ENCODE data around the gene ITPKC.
"Not testable (repeated sequence)": the region's sequence is repeated elsewhere in the genome, so short reads cannot be mapped to it uniquely, and the experiment has no call there.

Gene ITPKC

DNA sequence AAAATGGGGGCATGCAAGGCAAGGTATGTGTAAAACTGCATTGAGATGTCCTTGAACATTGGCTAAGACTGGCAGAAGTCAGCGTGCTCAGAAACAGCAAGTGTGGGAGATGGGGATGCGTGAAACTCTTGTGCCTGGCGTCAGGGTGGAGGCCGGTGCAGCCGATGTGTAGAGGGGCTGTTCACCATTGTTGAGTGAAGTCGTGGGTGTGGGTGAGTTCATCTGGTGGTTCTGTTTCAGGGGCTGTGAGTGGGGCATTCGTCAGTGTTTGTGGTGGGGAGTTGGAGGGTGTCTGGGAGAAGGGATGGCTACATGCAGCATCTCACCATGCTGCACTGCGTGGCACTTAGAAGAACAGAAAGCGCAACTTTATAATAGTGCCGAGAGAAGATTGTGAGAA lies 47.1 kb downstream of the ITPKC start:
- no peaks in the 10 kb centered on the region for H3F3A ChIP-seq (ENCODE audit: low read depth)
- TF ChIP-seq, protein P1, sequence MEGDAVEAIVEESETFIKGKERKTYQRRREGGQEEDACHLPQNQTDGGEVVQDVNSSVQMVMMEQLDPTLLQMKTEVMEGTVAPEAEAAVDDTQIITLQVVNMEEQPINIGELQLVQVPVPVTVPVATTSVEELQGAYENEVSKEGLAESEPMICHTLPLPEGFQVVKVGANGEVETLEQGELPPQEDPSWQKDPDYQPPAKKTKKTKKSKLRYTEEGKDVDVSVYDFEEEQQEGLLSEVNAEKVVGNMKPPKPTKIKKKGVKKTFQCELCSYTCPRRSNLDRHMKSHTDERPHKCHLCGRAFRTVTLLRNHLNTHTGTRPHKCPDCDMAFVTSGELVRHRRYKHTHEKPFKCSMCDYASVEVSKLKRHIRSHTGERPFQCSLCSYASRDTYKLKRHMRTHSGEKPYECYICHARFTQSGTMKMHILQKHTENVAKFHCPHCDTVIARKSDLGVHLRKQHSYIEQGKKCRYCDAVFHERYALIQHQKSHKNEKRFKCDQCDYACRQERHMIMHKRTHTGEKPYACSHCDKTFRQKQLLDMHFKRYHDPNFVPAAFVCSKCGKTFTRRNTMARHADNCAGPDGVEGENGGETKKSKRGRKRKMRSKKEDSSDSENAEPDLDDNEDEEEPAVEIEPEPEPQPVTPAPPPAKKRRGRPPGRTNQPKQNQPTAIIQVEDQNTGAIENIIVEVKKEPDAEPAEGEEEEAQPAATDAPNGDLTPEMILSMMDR (conservative IDR thresholded peaks at IDR 0.05; ENCODE audit: low read length) = no peak
- no peak for TF ChIP-seq EZH2phosphoT487 (IDR thresholded peaks at IDR 0.05; ENCODE audit: borderline replicate concordance)
- no peak overlapping the region for H3K4me3 ChIP-seq (ENCODE audit: low read length, poor library complexity, severe bottlenecking)
- H3K9me2 ChIP-seq (replicated peaks; ENCODE audit: low read depth, low read length) = no peaks in the 10 kb centered on the region
- peaks cover 37% of the 10 kb centered on the region for H3K79me2 ChIP-seq (ENCODE audit: insufficient read depth, low read length)
- no peaks in the 10 kb centered on the region for H3K4me1 ChIP-seq (ENCODE audit: insufficient read depth, low read length, poor library complexity, severe bottlenecking)
- no peak overlapping the region for H3K9ac ChIP-seq (ENCODE audit: low read depth, low read length, poor library complexity, severe bottlenecking)
- H3K4me2 ChIP-seq (ENCODE audit: low read depth, low read length, poor library complexity, severe bottlenecking) = no peak overlapping the region
- H2AFZ ChIP-seq (ENCODE audit: low read length) = no peak overlapping the region
- H4K20me1 ChIP-seq (ENCODE audit: insufficient read depth, low read length, poor library complexity, severe bottlenecking) = peaks cover 16% of the 10 kb centered on the region
- no peaks in the 10 kb centered on the region for H3K27me3 ChIP-seq (ENCODE audit: insufficient read depth, low read length, poor library complexity, severe bottlenecking)
- H3K9me3 ChIP-seq (ENCODE audit: insufficient read depth, low read depth, low read length) = no peaks in the 10 kb centered on the region
- peaks cover 75% of the 10 kb centered on the region; the same call in 1 of the 2 replicates for H3K36me3 ChIP-seq (ENCODE audit: insufficient read depth, low read length)

DNA sequence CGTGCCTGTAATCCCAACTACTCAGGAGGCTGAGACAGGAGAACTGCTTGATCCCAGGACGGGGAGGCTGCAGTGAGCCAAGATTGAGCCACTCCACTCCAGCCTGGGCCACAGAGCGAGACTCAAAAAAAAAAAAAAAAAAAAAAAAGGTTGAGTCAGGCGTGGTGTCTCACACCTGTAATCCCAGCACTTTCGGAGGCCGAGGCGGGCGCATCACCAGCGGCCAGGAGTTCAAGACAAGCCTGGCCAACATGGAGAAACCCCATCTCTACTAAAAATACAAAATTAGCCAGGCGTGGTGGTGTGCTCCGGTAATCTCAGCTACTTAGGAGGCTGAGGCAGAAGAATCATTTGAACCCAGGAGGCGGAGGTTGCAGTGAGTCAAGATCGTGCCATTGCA lies 49.5 kb downstream of the ITPKC start:
- H3F3A ChIP-seq (ENCODE audit: low read depth); H3K9me3 ChIP-seq (ENCODE audit: insufficient read depth, low read depth, low read length): not testable (repeated sequence)

DNA sequence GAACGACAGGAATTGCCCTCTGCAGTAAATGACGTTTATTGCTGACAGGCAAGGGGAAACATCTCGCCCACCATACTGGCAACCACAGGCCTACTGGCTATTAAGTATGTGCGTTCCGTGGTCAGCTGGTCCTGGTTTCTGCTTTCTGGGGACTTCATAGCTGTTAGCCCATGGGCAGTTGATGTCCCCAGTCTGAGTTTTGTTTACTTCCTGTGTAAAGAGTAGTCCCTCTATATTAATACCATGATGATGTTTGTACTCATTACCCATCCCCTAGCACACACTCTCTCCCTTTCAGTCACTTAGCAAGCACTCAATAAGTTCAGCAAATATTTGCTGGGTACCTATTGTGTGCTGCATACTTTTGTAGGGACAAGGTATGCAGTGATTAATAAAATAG lies 52.0 kb downstream of the ITPKC start:
- Histone ChIP-seq H3F3A (ENCODE audit: low read depth) (0 out of 2 replicates have a peak, but pooled peaks cover 4% of the 10 kb centered on the region), H3K4me2 (ENCODE audit: low read depth, low read length, poor library complexity, severe bottlenecking) (no peak overlapping the region), H3K79me2 (ENCODE audit: insufficient read depth, low read length) (no peaks in the 10 kb centered on the region), H3K36me3 (ENCODE audit: insufficient read depth, low read length) (peaks cover 27% of the 10 kb centered on the region; the same call in 1 of the 2 replicates), H3K9me3 (ENCODE audit: insufficient read depth, low read depth, low read length) (no peaks in the 10 kb centered on the region), H3K9ac (ENCODE audit: low read depth, low read length, poor library complexity, severe bottlenecking) (no peak overlapping the region), H3K9me2 (replicated peaks; ENCODE audit: low read depth, low read length) (no peaks in the 10 kb centered on the region), H4K20me1 (ENCODE audit: insufficient read depth, low read length, poor library complexity, severe bottlenecking) (no peaks in the 10 kb centered on the region), H3K4me1 (ENCODE audit: insufficient read depth, low read length, poor library complexity, severe bottlenecking) (peaks cover 4% of the 10 kb centered on the region), H3K27me3 (ENCODE audit: insufficient read depth, low read length, poor library complexity, severe bottlenecking) (no peaks in the 10 kb centered on the region), H2AFZ (ENCODE audit: low read length) (no peak overlapping the region), H3K4me3 (ENCODE audit: low read length, poor library complexity, severe bottlenecking) (no peak overlapping the region)
- TF ChIP-seq, protein P1 (conservative IDR thresholded peaks at IDR 0.05; ENCODE audit: low read length) = no peak
- TF ChIP-seq EZH2phosphoT487 (IDR thresholded peaks at IDR 0.05; ENCODE audit: borderline replicate concordance) = no peak

More for the DNA sequence above, 49.5 kb downstream of the ITPKC start:
- not testable (repeated sequence) for H4K20me1 ChIP-seq (ENCODE audit: insufficient read depth, low read length, poor library complexity, severe bottlenecking); H2AFZ ChIP-seq (ENCODE audit: low read length); H3K9me2 ChIP-seq (replicated peaks; ENCODE audit: low read depth, low read length); H3K4me2 ChIP-seq (ENCODE audit: low read depth, low read length, poor library complexity, severe bottlenecking); H3K9ac ChIP-seq (ENCODE audit: low read depth, low read length, poor library complexity, severe bottlenecking); H3K4me1 ChIP-seq (ENCODE audit: insufficient read depth, low read length, poor library complexity, severe bottlenecking); H3K27me3 ChIP-seq (ENCODE audit: insufficient read depth, low read length, poor library complexity, severe bottlenecking); H3K4me3 ChIP-seq (ENCODE audit: low read length, poor library complexity, severe bottlenecking)
- Histone ChIP-seq H3K36me3 (ENCODE audit: insufficient read depth, low read length) (peaks cover 52% of the 10 kb centered on the region; the same call in 1 of the 2 replicates), H3K79me2 (ENCODE audit: insufficient read depth, low read length) (peaks cover 18% of the 10 kb centered on the region)

DNA sequence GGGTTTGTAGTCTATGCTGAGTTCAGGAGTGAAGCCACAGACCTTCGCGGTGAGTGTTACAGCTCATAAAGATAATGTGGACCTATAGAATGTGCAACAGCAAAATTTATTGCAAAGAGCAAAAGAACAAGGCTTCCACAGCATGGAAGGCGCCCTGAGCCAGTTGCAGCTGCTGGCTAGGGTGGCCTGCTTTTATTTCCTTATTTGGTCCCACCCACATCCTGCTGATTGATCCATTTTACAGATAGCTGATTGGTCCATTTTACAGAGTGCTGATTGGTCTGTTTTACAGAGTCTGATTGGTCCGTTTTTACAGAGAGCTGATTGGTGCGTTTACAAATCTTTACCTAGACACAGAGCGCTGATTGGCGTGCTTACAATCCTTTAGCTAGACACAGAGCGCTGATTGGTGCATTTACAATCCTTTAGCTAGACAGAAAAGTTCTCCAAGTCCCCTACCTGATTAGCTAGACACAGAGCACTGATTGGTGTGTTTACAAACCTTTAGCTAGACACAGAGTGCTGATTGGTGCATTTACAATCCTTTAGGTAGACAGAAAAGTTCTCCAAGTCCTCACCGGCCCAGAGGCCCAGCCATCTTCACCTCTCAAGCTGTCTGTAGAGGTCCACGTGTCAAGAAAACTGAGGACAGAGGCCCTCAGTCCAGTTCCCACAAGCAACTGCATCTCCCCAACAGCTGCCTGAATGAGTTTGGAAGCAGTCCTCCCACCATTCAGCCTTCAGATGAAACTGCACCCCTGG lies 54.4 kb downstream of the ITPKC start:
- H3K4me3 ChIP-seq (ENCODE audit: low read length, poor library complexity, severe bottlenecking); H2AFZ ChIP-seq (ENCODE audit: low read length); H3F3A ChIP-seq (ENCODE audit: low read depth); H4K20me1 ChIP-seq (ENCODE audit: insufficient read depth, low read length, poor library complexity, severe bottlenecking); H3K9me2 ChIP-seq (replicated peaks; ENCODE audit: low read depth, low read length); H3K9me3 ChIP-seq (ENCODE audit: insufficient read depth, low read depth, low read length); H3K4me2 ChIP-seq (ENCODE audit: low read depth, low read length, poor library complexity, severe bottlenecking); H3K36me3 ChIP-seq (ENCODE audit: insufficient read depth, low read length); H3K79me2 ChIP-seq (ENCODE audit: insufficient read depth, low read length); H3K27me3 ChIP-seq (ENCODE audit: insufficient read depth, low read length, poor library complexity, severe bottlenecking): not testable (repeated sequence)
- peaks cover 11% of the 10 kb centered on the region for H3K4me1 ChIP-seq (ENCODE audit: insufficient read depth, low read length, poor library complexity, severe bottlenecking)
- H3K9ac ChIP-seq (ENCODE audit: low read depth, low read length, poor library complexity, severe bottlenecking) = peak overlapping the region; percentile 42
